K562 (cell line): Measurements from ENCODE around the gene VPS35L. TPM values are rescaled to one million over a fixed set of nuclear protein-coding genes. Genes with fewer than 3 reads are reported as not detected.

Source experiments
- FOXJ2 ChIP-seq: fragments of 200-800 bp; sonication (Bioruptor generic); IDR thresholded peaks from 2 replicates; pipeline ENCODE4 v1.6.1; 2016; ENCODE audit warnings: missing genetic modification characterization, missing compliant biosample characterization
- ZNF311 ChIP-seq: fragments of 250-450 bp; sonication (Bioruptor Pico); IDR thresholded peaks from 2 replicates; pipeline ENCODE4 v1.4.0; 2020; ENCODE audit warnings: mild to moderate bottlenecking, moderate library complexity
- ZNF695 ChIP-seq: fragments of 450-650 bp; formaldehyde crosslinking; IDR thresholded peaks from 2 replicates; pipeline ENCODE4 v1.4.0; 2020; ENCODE audit warnings: mild to moderate bottlenecking, moderate library complexity
- polyA plus RNA-seq, 8 experiments: library from polyadenylated mRNA; depleted of rRNA in 4 of 8; stranded (reverse) in 5 of 8; unstranded in 3 of 8; fragments of >200 nt; fragmentation: Nextera tagmentation in 2 of 8; fragmentation: Illumina TruSeq in 1 of 8; extraction: Ambion mirVana in 2 of 8; extraction: Trizol in 1 of 8; gene quantifications; 2 replicates each; pipeline versions ENCODE4 v1.2.1 to v1.2.3, GENCODE V29; 2011 to 2014; ENCODE audit warnings: inconsistent platforms in 1 of 8, missing spikeins in 1 of 8
- total RNA-seq, 7 experiments: library from RNA; depleted of rRNA in 6 of 7; stranded (reverse); fragments of >200 nt in 6 of 7; fragmentation: Illumina TruSeq in 2 of 7; extraction: Trizol in 2 of 7; gene quantifications; 2 replicates each; pipeline versions ENCODE4 v1.2.1 to v1.2.3, GENCODE V29; 2011 to 2021; ENCODE audit warnings: low replicate concordance in 1 of 7
- TF ChIP-seq, protein P1 (sequence below), 2 experiments: fragments of 450-650 bp in 1 of 2; sonication (generic) in 1 of 2; formaldehyde crosslinking in 1 of 2; IDR thresholded peaks; 2 replicates each; pipeline versions ENCODE4 v1.7.1 to v1.9.0; 2016 to 2022; ENCODE audit warnings: inconsistent platforms in 1 of 2, mild to moderate bottlenecking in 1 of 2, missing genetic modification reagents in 1 of 2
- TF ChIP-seq, protein P2 (sequence below): fragments of 250-450 bp; sonication (Bioruptor Pico); IDR thresholded peaks from 2 replicates; pipeline ENCODE4 v1.4.0; 2020; ENCODE audit warnings: mild to moderate bottlenecking, moderate library complexity
- TF ChIP-seq, protein P3 (sequence below): fragments of 250-450 bp; sonication (Bioruptor Pico); IDR thresholded peaks from 2 replicates; pipeline ENCODE4 v1.5.1; 2021; ENCODE audit warnings: mild to moderate bottlenecking

Gene VPS35L
- total and polyA plus RNA-seq, 9 of the 15 experiments (the other 6 are each of a cell fraction or from before 2014, with no cell fraction given), result 10.2 to 30.4 (median 20.1) TPM

DNA sequence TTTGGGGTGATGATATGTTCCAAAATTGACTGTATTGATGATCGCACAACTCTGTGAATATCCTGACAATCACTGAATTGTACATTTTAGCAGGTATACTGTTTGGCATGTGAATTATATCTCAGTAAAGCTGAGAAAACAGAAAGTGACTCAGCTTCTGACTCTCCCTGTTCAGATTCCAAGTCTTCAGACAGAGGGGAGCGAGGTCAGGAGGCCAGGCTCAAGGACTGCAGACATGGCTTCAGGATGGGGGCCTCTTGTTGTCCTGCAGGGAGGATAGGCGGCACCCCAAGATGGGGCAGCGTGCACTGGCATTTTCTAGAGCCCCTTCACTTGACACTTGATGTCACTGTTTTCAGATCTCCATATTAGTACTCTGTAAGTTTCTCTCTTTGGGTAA is 116.9 kb downstream of the VPS35L start (continued):
- TF ChIP-seq, protein P1, sequence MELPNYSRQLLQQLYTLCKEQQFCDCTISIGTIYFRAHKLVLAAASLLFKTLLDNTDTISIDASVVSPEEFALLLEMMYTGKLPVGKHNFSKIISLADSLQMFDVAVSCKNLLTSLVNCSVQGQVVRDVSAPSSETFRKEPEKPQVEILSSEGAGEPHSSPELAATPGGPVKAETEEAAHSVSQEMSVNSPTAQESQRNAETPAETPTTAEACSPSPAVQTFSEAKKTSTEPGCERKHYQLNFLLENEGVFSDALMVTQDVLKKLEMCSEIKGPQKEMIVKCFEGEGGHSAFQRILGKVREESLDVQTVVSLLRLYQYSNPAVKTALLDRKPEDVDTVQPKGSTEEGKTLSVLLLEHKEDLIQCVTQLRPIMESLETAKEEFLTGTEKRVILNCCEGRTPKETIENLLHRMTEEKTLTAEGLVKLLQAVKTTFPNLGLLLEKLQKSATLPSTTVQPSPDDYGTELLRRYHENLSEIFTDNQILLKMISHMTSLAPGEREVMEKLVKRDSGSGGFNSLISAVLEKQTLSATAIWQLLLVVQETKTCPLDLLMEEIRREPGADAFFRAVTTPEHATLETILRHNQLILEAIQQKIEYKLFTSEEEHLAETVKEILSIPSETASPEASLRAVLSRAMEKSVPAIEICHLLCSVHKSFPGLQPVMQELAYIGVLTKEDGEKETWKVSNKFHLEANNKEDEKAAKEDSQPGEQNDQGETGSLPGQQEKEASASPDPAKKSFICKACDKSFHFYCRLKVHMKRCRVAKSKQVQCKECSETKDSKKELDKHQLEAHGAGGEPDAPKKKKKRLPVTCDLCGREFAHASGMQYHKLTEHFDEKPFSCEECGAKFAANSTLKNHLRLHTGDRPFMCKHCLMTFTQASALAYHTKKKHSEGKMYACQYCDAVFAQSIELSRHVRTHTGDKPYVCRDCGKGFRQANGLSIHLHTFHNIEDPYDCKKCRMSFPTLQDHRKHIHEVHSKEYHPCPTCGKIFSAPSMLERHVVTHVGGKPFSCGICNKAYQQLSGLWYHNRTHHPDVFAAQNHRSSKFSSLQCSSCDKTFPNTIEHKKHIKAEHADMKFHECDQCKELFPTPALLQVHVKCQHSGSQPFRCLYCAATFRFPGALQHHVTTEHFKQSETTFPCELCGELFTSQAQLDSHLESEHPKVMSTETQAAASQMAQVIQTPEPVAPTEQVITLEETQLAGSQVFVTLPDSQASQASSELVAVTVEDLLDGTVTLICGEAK (IDR thresholded peaks at IDR 0.05), result no peak
- TF ChIP-seq, protein P1 (CRISPR knock-in tag; IDR thresholded peaks at IDR 0.05), result no peak
- TF ChIP-seq ZNF695 (CRISPR knock-in tag) (no peak), FOXJ2 (tag) (no peak), ZNF311 (CRISPR knock-in tag) (no peak)
- TF ChIP-seq, protein P2, sequence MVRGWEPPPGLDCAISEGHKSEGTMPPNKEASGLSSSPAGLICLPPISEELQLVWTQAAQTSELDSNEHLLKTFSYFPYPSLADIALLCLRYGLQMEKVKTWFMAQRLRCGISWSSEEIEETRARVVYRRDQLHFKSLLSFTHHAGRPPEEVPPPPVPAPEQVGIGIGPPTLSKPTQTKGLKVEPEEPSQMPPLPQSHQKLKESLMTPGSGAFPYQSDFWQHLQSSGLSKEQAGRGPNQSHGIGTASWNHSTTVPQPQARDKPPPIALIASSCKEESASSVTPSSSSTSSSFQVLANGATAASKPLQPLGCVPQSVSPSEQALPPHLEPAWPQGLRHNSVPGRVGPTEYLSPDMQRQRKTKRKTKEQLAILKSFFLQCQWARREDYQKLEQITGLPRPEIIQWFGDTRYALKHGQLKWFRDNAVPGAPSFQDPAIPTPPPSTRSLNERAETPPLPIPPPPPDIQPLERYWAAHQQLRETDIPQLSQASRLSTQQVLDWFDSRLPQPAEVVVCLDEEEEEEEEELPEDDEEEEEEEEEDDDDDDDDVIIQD (CRISPR knock-in tag), result no peak
- TF ChIP-seq, protein P3, sequence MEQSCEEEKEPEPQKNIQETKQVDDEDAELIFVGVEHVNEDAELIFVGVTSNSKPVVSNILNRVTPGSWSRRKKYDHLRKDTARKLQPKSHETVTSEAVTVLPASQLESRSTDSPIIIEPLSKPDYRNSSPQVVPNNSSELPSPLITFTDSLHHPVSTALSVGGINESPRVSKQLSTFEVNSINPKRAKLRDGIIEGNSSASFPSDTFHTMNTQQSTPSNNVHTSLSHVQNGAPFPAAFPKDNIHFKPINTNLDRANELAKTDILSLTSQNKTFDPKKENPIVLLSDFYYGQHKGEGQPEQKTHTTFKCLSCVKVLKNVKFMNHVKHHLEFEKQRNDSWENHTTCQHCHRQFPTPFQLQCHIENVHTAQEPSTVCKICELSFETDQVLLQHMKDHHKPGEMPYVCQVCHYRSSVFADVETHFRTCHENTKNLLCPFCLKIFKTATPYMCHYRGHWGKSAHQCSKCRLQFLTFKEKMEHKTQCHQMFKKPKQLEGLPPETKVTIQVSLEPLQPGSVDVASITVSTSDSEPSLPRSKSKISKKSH, result no peak
